Glomerular visceral epithelial cell (primary cell): ENCODE results near the gene LPA.
"Not testable (repeated sequence)": the region's sequence is repeated elsewhere in the genome, so short reads cannot be mapped to it uniquely, and the experiment has no call there.

Experiments used
- DNase-seq: peaks from one replicate; pipeline ENCODE4 v3.0.0-alpha.2; 2016; ENCODE audit errors: extremely low spot score

Gene LPA

GRCh38 chr6:160664198-160664597 lies at the start of gene LPA:
TSS of gene LPA (minus strand) at chr6:160664275. CDS start at chr6:160664214, 61 bp downstream.
- DNase-seq = not testable (repeated sequence)

DNA sequence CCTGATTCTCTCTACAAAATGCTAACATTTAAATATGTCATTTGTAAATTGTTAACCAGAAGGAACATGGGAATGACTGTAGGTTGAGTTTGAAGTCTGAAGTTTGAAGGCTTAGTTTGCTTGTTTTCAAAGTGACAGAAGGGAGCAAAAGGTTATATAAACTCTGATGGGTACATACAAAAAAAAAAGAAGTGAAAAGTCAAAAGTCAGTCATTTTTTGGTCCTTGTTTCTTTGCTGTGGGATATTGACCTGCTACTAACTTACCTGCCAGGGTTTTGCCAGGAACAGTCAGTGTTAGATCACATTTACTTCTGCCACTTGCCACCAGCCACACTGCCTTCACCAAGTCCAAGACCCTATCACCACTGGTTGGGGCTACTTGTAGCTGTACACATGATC lies 44.9 kb upstream of the LPA start:
- DNase-seq = not testable (repeated sequence)

- not testable (repeated sequence) for DNase-seq
Measured at GRCh38 chr6:160704688-160705087, 40.6 kb upstream of the LPA start.

DNA sequence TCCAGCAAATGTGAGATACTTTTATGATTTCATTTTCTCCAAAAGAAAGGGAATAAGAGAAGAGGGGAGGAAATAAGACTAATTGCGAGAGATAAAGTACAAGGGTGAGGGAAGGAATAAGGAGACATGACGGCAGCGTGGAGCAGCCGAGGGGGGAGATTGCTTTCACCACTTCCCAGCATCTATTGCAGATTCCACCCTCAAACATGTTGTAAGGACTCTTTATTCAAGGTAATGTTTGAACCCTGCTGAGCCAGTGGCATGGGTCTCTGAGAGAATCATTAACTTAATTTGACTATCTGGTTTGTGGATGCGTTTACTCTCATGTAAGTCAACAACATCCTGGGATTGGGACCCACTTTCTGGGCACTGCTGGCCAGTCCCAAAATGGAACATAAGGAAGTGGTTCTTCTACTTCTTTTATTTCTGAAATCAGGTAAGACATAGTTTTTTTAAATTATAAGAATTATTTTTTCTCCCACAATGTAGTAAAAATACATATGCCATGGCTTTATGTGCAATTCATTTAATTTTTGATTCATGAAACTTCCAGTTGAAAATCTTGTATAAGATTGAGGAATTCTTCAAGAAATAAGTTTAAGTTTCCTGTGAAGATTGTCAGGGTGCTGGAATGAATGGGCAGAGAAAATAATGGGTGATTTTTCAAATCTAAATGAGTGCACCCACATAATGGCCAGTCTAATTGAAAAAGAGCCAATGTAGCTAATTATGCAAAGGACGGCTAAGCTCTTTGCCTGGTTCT lies 38.0 kb upstream of the LPA start, which contains the start of gene PLG:
PLG (plus strand) TSS at position 327 of the 763 bp plus-strand sequence; CDS start at position 388, 61 bp downstream.
- not testable (repeated sequence) for DNase-seq

DNA sequence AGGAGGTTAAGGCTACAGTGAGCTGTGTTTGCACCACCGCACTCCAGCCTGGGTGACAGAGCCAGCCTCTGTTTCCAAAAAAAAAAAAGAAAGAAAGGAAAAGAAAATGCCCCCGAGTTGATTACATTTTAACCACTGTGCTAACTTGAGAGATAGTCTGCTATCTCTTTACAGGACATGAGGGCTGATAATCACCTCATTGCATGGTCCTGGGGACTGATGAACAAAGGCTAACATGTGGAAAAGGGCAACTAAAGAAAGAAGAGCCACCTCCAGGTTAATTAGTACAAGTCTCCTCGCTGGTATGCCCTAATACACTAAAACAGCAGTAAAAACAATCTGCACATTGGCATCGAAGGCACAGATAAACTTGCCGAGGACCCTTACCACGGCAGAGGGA lies 33.8 kb upstream of the LPA start:
- no peak for DNase-seq

- DNase-seq = not testable (repeated sequence)
Measured at GRCh38 chr6:160696884-160697283, 32.8 kb upstream of the LPA start.

GRCh38 chr6:160695622-160696021 lies 31.5 kb upstream of the LPA start:
- DNase-seq = not testable (repeated sequence)

GRCh38 chr6:160695025-160695424 lies 30.9 kb upstream of the LPA start:
- DNase-seq = not testable (repeated sequence)

- no peak for DNase-seq
Measured at GRCh38 chr6:160692369-160692959, 28.4 kb upstream of the LPA start.

DNA sequence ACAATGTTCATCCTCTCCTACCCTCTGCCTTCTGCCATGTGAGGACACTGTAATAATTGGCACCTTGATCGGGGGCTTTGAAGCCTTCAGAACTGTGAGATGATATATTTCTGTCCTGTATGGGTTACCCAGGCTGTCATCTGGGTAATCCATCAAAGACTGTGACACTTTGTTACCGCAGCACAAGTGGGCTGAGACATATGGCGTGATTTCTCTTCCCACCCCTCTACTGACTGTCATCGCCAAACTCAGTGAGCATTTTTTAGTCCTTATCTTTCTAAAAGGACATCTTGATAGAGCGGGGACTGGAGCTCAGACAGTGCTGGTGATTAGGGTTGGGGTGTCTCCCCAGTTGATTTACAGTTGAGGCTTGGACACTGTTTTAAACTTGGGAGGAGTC lies 27.5 kb upstream of the LPA start:
- no peak for DNase-seq

DNA sequence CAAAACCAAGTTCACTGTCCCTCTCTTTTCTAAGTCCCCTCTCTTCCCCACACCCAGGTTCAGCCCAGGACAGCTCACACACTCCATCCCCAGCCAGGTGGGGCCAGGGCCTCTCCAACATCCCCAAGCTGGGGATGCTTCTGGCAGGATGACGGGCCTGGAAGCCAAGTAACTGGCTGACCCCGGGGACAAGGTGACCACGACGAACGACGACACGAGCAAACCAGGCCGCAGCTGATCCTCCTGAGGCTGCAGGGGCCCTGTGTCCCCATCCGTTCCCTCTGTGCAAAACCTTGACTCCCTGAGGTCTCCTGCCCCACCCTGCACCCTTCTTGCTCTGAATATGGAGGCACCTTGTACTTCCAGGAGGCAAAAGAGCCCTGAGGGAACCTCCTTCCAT lies 26.4 kb upstream of the LPA start:
- DNase-seq = no peak

DNA sequence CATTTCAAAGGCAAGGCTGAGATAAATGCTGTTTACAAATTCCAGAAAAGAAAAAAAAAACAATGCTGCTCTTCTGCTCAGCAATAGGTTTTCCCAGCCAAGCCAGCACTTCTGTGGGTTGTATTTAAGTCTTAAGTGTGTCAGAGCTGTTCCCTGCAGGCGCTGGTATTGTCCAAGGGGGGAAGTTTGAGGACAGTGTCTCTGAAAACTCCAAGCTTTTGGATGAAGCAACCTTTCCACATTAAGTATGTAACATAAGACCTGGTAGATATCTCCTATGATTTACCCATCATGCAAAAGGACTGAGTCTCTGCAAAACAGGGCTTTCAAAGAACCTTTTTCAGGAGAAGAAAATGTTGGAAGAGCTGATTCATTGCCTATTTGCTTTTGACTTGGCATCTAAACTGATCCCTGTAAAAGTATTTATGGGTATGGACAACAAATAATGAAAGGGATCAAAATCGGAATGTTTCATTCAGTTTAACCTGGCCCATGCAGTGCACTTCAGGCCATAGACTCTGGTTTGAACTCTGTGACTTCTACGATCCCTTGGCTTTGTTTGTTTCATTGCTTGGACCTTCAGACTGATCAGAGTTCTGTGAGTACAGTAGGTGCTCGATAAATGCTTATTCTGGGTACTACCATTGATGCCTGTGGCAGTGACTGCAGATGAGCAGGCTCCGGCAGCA lies 21.8 kb upstream of the LPA start:
- DNase-seq = no peak

GRCh38 chr6:160685101-160685761 lies 21.2 kb upstream of the LPA start:
- not testable (repeated sequence) for DNase-seq

GRCh38 chr6:160679402-160679769 lies 15.3 kb upstream of the LPA start:
- DNase-seq = no peak

GRCh38 chr6:160678744-160679401 lies 14.8 kb upstream of the LPA start:
- DNase-seq = no peak

DNA sequence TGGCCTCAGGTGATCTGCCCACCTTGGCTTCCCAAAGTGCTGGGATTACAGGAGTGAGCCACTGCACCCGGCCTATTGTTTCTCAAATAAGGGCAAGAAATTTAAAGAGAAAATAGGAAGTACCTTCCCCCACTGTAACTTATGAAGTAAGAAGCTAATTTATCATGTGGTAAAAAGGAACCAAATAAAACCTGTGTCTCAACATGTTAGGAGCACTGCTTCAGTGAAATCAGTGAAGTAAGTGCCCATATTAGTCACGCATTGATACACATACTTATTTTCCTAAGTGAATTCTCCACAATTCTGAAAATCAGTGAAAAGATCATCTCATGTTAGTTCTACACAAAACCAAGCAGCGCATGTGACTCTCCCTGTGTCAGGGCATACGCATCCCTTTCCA lies 14.2 kb upstream of the LPA start:
- DNase-seq = no peak

GRCh38 chr6:160676418-160676817 lies 12.3 kb upstream of the LPA start:
- DNase-seq = not testable (repeated sequence)

DNA sequence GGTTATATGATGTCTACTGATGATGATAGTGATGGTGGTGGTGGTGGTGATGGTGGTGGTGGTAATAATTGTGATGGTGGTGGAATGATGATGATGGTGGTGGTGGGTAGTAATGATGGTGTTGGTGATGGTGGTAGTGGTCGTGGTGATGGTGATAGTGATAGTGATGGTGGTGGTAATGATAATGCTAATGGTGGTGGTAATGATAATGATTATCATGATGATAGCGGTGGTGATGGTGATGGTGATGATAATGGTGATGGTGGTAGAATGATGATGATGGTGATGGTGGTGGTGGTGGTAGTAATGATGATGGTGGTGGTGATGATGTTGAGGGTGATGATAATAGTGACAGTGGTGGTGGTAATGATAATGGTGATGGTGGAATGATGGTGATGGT lies 4.5 kb upstream of the LPA start:
- no peak for DNase-seq

DNA sequence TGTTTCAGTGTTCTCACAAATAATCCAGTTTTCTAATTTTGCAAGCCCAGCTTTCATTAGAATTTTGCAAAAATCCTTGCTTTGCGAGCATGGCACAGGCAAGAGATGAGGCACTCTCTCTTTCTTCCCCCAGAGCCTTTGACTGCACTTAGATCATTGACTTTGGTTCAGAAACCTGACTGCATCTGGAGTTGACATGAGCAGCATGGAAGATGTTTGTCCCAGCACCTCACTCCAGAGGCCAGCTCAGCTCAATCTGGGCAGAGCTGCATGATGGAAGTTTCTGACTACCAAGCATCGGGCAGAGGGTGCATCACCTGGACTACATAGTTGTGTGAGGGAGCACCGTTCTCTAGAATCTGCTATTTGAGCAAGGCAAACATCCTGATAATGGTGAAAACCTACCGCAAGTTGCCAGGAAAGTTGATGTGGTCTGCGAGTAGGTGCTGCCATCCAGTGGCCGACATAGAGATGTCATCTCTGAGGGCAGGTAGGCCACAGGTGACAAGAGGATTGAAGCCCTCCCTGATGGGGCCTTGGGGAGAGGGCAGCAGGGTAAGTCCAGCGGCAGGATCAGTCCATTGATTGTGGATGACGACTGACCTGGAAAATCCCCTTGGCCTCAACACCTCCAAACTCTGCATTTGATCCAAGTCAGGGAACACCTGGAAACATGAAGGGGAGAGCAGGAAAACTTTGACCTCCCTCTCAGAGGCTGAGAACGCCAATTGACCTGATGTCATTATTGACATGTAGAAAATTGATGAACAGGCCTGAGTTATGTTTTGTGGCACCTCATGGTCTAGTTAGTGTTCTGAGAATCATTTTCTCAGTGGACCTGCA lies 3.8 kb upstream of the LPA start:
- no peak for DNase-seq

DNA sequence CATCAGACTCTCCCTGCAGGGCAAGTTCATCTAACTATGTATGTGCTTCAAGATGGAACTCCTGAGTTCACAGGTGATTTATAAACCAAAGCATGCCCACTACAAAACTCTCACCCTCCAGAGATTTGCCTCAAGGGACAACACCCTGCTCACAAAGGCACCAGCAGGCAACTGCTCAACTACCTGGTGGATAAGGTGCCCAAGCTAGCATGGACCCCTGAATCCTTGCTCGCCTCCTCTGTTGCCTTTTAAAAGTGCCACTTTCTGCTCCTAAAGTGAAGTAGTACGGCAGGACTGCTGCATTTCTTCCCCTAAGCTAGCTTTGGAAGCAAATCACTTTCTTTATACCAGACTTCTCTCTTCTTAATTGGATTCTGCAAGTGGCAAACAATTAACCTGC lies 1.2 kb downstream of the LPA start:
- no peak for DNase-seq

GRCh38 chr6:160662429-160662828 lies 1.6 kb downstream of the LPA start:
- DNase-seq = no peak
